Effector memory CD8-positive, alpha-beta T cell (primary cell): ENCODE data around the gene ZP4.

Experiments
- ATAC-seq: fragments of 150-1000 bp; cut with Tn5 transposase; replicated peaks from 2 replicates; pipeline ENCODE4 v1.10.0; 2021; ENCODE audit warnings: mild to moderate bottlenecking, moderate library complexity
- DNase-seq, 3 experiments: peaks; one replicate each; pipeline ENCODE4 v3.0.0; 2021
- H3K27ac Mint-ChIP-seq, 2 donors: one replicate each; pipeline ENCODE4 v1.8.0; 2022; ENCODE audit warnings: mild to moderate bottlenecking in 2 of 2, mixed read lengths in 2 of 2, moderate library complexity in 2 of 2
- H3K27me3 Mint-ChIP-seq, 2 donors: one replicate each; pipeline ENCODE4 v1.8.0; 2022; ENCODE audit warnings: mixed read lengths in 2 of 2
- H3K36me3 Mint-ChIP-seq: one replicate; pipeline ENCODE4 v1.8.0; 2022; ENCODE audit warnings: mild to moderate bottlenecking, moderate library complexity, mixed read lengths; ENCODE audit not compliant: insufficient read depth
- H3K4me1 Mint-ChIP-seq, 2 donors: one replicate each; pipeline ENCODE4 v1.8.0; 2022; ENCODE audit warnings: low read depth in 2 of 2, mixed read lengths in 2 of 2
- H3K4me3 Mint-ChIP-seq, 2 donors: one replicate each; pipeline ENCODE4 v1.8.0; 2022; ENCODE audit warnings: mild to moderate bottlenecking in 2 of 2, mixed read lengths in 2 of 2, moderate library complexity in 2 of 2
- H3K9me3 Mint-ChIP-seq, 2 donors: one replicate each; pipeline ENCODE4 v1.8.0; 2022; ENCODE audit warnings: mixed read lengths in 2 of 2

The ZP4 gene

GRCh38 chr1:237894131-237894530, 3.4 kb upstream of the ZP4 start:
- DNase-seq: no peak
- H3K9me3 Mint-ChIP-seq: peaks cover 0 to 8% of the 10 kb centered on the region in 2 donors
- no peaks in the 10 kb centered on the region for H3K4me1 Mint-ChIP-seq
- ATAC-seq: no peak
- no peak overlapping the region for H3K27ac Mint-ChIP-seq
- no peaks in the 10 kb centered on the region for H3K27me3 Mint-ChIP-seq
- no peaks in the 10 kb centered on the region for H3K36me3 Mint-ChIP-seq
- H3K4me3 Mint-ChIP-seq: no peak overlapping the region

- Mint-ChIP-seq H3K9me3 (peaks cover 0 to 7% of the 10 kb centered on the region in 2 donors), H3K27me3 (no peaks in the 10 kb centered on the region), H3K4me3 (no peak overlapping the region), H3K27ac (no peak overlapping the region), H3K36me3 (no peaks in the 10 kb centered on the region), H3K4me1 (no peaks in the 10 kb centered on the region)
- ATAC-seq: no peak
- no peak for DNase-seq
Measured at GRCh38 chr1:237891979-237892378, 1.3 kb upstream of the ZP4 start.

- H3K9me3 Mint-ChIP-seq: peaks cover 0 to 7% of the 10 kb centered on the region in 2 donors
- H3K36me3 Mint-ChIP-seq: no peaks in the 10 kb centered on the region
- H3K27me3 Mint-ChIP-seq: no peaks in the 10 kb centered on the region
- ATAC-seq (no peak), DNase-seq (no peak)
- no peaks in the 10 kb centered on the region for H3K4me1 Mint-ChIP-seq
- H3K4me3 Mint-ChIP-seq: no peak overlapping the region
- H3K27ac Mint-ChIP-seq: no peak overlapping the region
Measured at GRCh38 chr1:237891266-237891665, 544 bp upstream of the ZP4 start.

- no peaks in the 10 kb centered on the region for H3K4me1 Mint-ChIP-seq
- H3K36me3 Mint-ChIP-seq: no peaks in the 10 kb centered on the region
- H3K9me3 Mint-ChIP-seq: peaks cover 0 to 9% of the 10 kb centered on the region in 2 donors
- DNase-seq: no peak
- H3K27me3 Mint-ChIP-seq: no peaks in the 10 kb centered on the region
- ATAC-seq: no peak
- H3K27ac Mint-ChIP-seq: no peak overlapping the region
- H3K4me3 Mint-ChIP-seq: no peak overlapping the region
Measured at GRCh38 chr1:237890416-237890815, 306 bp downstream of the ZP4 start.

- ATAC-seq (no peak), DNase-seq (no peak)
- Mint-ChIP-seq H3K4me1 (no peaks in the 10 kb centered on the region), H3K27me3 (peaks cover 0 to 8% of the 10 kb centered on the region in 2 donors), H3K4me3 (no peak overlapping the region), H3K36me3 (no peaks in the 10 kb centered on the region), H3K9me3 (peaks cover 5 to 10% of the 10 kb centered on the region in 2 donors), H3K27ac (no peak overlapping the region)
Measured at GRCh38 chr1:237888143-237888542, 2.6 kb downstream of the ZP4 start.

- no peak overlapping the region for H3K4me3 Mint-ChIP-seq
- H3K9me3 Mint-ChIP-seq: peaks cover 5 to 12% of the 10 kb centered on the region in 2 donors
- no peak overlapping the region for H3K27ac Mint-ChIP-seq
Measured at GRCh38 chr1:237887542-237887941, 3.2 kb downstream of the ZP4 start.

GRCh38 chr1:237884237-237884636, 6.5 kb downstream of the ZP4 start:
- no peaks in the 10 kb centered on the region for H3K4me1 Mint-ChIP-seq
- no peak overlapping the region for H3K27ac Mint-ChIP-seq
- no peak overlapping the region for H3K4me3 Mint-ChIP-seq
- no peaks in the 10 kb centered on the region for H3K36me3 Mint-ChIP-seq
- peaks cover 0 to 8% of the 10 kb centered on the region in 2 donors for H3K27me3 Mint-ChIP-seq
- DNase-seq (no peak), ATAC-seq (no peak)
- H3K9me3 Mint-ChIP-seq: peaks cover 5 to 9% of the 10 kb centered on the region in 2 donors

More at GRCh38 chr1:237887542-237887941, 3.2 kb downstream of the ZP4 start:
- DNase-seq (no peak), ATAC-seq (no peak)
- Mint-ChIP-seq H3K36me3 (no peaks in the 10 kb centered on the region), H3K4me1 (no peaks in the 10 kb centered on the region), H3K27me3 (peaks cover 0 to 8% of the 10 kb centered on the region in 2 donors)

- Mint-ChIP-seq H3K36me3 (no peaks in the 10 kb centered on the region), H3K4me1 (no peaks in the 10 kb centered on the region), H3K9me3 (peaks cover 0 to 3% of the 10 kb centered on the region in 2 donors), H3K4me3 (no peak overlapping the region), H3K27me3 (no peaks in the 10 kb centered on the region), H3K27ac (no peak overlapping the region)
- ATAC-seq (no peak), DNase-seq (no peak)
Measured at GRCh38 chr1:237879195-237879594, 11.5 kb downstream of the ZP4 start.

GRCh38 chr1:237878406-237878805, 12.3 kb downstream of the ZP4 start:
- DNase-seq: no peak
- no peaks in the 10 kb centered on the region for H3K36me3 Mint-ChIP-seq
- no peak overlapping the region for H3K4me3 Mint-ChIP-seq
- ATAC-seq: no peak
- H3K4me1 Mint-ChIP-seq: no peaks in the 10 kb centered on the region
- H3K27ac Mint-ChIP-seq: no peak overlapping the region
- no peaks in the 10 kb centered on the region for H3K27me3 Mint-ChIP-seq
- H3K9me3 Mint-ChIP-seq: peaks cover 0 to 3% of the 10 kb centered on the region in 2 donors

GRCh38 chr1:237877631-237878030, 13.1 kb downstream of the ZP4 start:
- Mint-ChIP-seq H3K9me3 (no peaks in the 10 kb centered on the region), H3K4me3 (no peak overlapping the region), H3K36me3 (no peaks in the 10 kb centered on the region), H3K4me1 (no peaks in the 10 kb centered on the region), H3K27me3 (no peaks in the 10 kb centered on the region), H3K27ac (no peak overlapping the region)
- no peak for DNase-seq
- no peak for ATAC-seq

GRCh38 chr1:237875291-237875690, 15.4 kb downstream of the ZP4 start:
- ATAC-seq (no peak), DNase-seq (no peak)
- Mint-ChIP-seq H3K9me3 (peaks cover 4 to 12% of the 10 kb centered on the region in 2 donors), H3K4me3 (no peak overlapping the region), H3K36me3 (no peaks in the 10 kb centered on the region), H3K4me1 (no peaks in the 10 kb centered on the region), H3K27ac (no peak overlapping the region), H3K27me3 (peaks cover 0 to 14% of the 10 kb centered on the region in 2 donors)

- H3K4me3 Mint-ChIP-seq: no peak overlapping the region
- no peaks in the 10 kb centered on the region for H3K4me1 Mint-ChIP-seq
- H3K36me3 Mint-ChIP-seq: no peaks in the 10 kb centered on the region
- no peak for ATAC-seq
- peaks cover 4 to 12% of the 10 kb centered on the region in 2 donors for H3K9me3 Mint-ChIP-seq
- no peak overlapping the region for H3K27ac Mint-ChIP-seq
- H3K27me3 Mint-ChIP-seq: peaks cover 0 to 16% of the 10 kb centered on the region in 2 donors
- no peak for DNase-seq
Measured at GRCh38 chr1:237873487-237874211, 17.1 kb downstream of the ZP4 start.

GRCh38 chr1:237868817-237869600, 21.7 kb downstream of the ZP4 start:
- peaks cover 0 to 4% of the 10 kb centered on the region in 2 donors for H3K4me1 Mint-ChIP-seq
- H3K36me3 Mint-ChIP-seq: no peaks in the 10 kb centered on the region
- DNase-seq (no peak), ATAC-seq (no peak)
- H3K27ac Mint-ChIP-seq: no peak overlapping the region
- H3K4me3 Mint-ChIP-seq: no peak overlapping the region
- peaks cover 5 to 23% of the 10 kb centered on the region in 2 donors for H3K27me3 Mint-ChIP-seq
- peaks cover 7 to 12% of the 10 kb centered on the region in 2 donors for H3K9me3 Mint-ChIP-seq

GRCh38 chr1:237867380-237867888, 23.3 kb downstream of the ZP4 start:
- DNase-seq (no peak), ATAC-seq (no peak)
- no peak overlapping the region for H3K4me3 Mint-ChIP-seq
- H3K27ac Mint-ChIP-seq: no peak overlapping the region
- peaks cover 7 to 12% of the 10 kb centered on the region in 2 donors for H3K9me3 Mint-ChIP-seq
- peaks cover 0 to 7% of the 10 kb centered on the region in 2 donors for H3K4me1 Mint-ChIP-seq
- H3K27me3 Mint-ChIP-seq: peaks cover 5 to 23% of the 10 kb centered on the region in 2 donors
- no peaks in the 10 kb centered on the region for H3K36me3 Mint-ChIP-seq
